ENCODE measurements around the gene MEGF11. TPM values are rescaled to one million over a fixed set of nuclear protein-coding genes. Genes with fewer than 3 reads are reported as not detected.

MEGF11 gene
- total RNA-seq, 2 experiments from 2014 or later, result 3.3 to 6.8 TPM

DNA sequence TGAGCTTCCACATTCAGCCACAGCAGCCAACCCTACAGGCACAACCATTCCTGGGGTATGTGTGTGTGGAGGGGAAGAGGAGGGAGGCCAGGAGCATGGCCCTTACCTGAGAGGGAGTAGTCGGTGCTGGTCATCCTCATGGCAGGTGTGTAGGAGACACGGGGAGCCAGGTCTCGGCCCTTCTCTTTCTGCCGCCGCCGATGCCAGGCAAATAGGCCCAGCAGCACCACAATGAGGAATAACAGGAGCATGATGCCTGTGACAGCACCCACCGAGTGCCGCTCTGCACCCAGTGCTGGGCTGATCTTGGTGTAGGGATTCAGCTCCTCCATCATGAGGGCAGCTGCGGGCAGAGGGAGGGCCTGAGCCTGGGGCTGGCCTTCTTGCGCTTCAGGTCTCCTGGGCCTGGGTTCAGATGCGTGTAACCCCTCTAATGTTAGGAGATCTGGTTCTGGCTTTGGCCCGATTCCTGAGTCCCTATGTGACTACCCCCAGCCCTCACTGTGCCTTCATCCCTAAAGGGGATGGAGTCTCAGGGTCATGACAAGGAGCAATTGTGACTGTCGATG lies 339.8 kb downstream of the MEGF11 start:
- Histone ChIP-seq H3K27ac (ENCODE audit: low read depth, low read length, poor library complexity, severe bottlenecking) (no peak overlapping the region), H3K9me2 (ENCODE audit: insufficient read depth, low read length) (no peaks in the 10 kb centered on the region), H4K20me1 (ENCODE audit: insufficient read depth, low read length) (no peaks in the 10 kb centered on the region), H3K9me3 (ENCODE audit: low read length) (no peaks in the 10 kb centered on the region), H3K4me2 (ENCODE audit: low read length) (no peak overlapping the region), H3K79me2 (ENCODE audit: insufficient read depth, low read depth, low read length) (no peaks in the 10 kb centered on the region), H3K4me3 (ENCODE audit: low read depth, low read length, poor library complexity, severe bottlenecking) (no peak overlapping the region), H3K36me3 (ENCODE audit: insufficient read depth, low read length) (0 out of 2 replicates have a peak, but pooled peaks cover 3% of the 10 kb centered on the region), H3K4me1 (ENCODE audit: insufficient read depth, low read length, poor library complexity, severe bottlenecking) (peaks cover 30% of the 10 kb centered on the region), H2AFZ (ENCODE audit: low read length) (no peak overlapping the region)
- no peak for TF ChIP-seq EZH2phosphoT487 (IDR thresholded peaks at IDR 0.05; ENCODE audit: borderline replicate concordance, low read depth, low read length)
- TF ChIP-seq, protein P1, sequence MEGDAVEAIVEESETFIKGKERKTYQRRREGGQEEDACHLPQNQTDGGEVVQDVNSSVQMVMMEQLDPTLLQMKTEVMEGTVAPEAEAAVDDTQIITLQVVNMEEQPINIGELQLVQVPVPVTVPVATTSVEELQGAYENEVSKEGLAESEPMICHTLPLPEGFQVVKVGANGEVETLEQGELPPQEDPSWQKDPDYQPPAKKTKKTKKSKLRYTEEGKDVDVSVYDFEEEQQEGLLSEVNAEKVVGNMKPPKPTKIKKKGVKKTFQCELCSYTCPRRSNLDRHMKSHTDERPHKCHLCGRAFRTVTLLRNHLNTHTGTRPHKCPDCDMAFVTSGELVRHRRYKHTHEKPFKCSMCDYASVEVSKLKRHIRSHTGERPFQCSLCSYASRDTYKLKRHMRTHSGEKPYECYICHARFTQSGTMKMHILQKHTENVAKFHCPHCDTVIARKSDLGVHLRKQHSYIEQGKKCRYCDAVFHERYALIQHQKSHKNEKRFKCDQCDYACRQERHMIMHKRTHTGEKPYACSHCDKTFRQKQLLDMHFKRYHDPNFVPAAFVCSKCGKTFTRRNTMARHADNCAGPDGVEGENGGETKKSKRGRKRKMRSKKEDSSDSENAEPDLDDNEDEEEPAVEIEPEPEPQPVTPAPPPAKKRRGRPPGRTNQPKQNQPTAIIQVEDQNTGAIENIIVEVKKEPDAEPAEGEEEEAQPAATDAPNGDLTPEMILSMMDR (conservative IDR thresholded peaks at IDR 0.05; ENCODE audit: low read length), result no peak
- BruUV-seq (replicated peaks), result no TSS peak
- POLR2A ChIA-PET, result interaction anchor here (1.0 kb wide), 1 partner anchor 9 kb away, joined by 3 read pairs; no protein-coding TSS in a partner anchor
- DNase-seq (ENCODE audit: low spot score), result no peak
- CTCF ChIA-PET (ENCODE audit: unreplicated experiment), result no interaction called here
- intact Hi-C loops (cut with micrococcal nuclease; ENCODE audit: unreplicated experiment), result no loop called here

DNA sequence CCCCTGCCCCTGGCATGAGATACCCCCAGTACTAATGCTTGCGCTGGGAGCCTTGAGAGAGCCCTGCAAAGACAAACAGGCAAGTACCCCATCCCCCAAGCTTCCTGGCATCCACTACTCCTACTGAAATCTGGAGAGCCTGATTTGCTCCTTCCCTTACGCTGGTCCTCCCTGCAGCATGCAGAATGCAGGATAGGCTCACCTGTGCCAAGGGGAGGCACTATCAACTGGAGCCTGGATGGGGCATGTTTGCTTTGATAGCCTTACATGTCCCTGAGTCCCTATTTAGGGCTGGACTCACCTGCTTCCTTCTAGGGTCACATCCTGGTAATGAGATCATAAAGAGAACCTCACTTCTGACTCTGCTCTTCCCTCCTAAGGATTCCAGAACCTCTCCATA lies 341.3 kb downstream of the MEGF11 start:
- H4K20me1 ChIP-seq (ENCODE audit: insufficient read depth, low read length), result no peaks in the 10 kb centered on the region
- H3K4me2 ChIP-seq (ENCODE audit: low read length), result no peak overlapping the region
- no peak for DNase-seq (ENCODE audit: low spot score)
- peaks cover 28% of the 10 kb centered on the region for H3K4me1 ChIP-seq (ENCODE audit: insufficient read depth, low read length, poor library complexity, severe bottlenecking)
- ChIA-PET POLR2A (no interaction called here), CTCF (ENCODE audit: unreplicated experiment) (interaction anchor here (0.5 to 1.1 kb wide), 2 partner anchors 36 to 313 kb away, joined by 3 read pairs; no protein-coding TSS in a partner anchor)
- H3K4me3 ChIP-seq (ENCODE audit: low read depth, low read length, poor library complexity, severe bottlenecking), result no peak overlapping the region
- no peaks in the 10 kb centered on the region for H3K9me3 ChIP-seq (ENCODE audit: low read length)
- H3K36me3 ChIP-seq (ENCODE audit: insufficient read depth, low read length), result peaks cover 3% of the 10 kb centered on the region; the same call in 1 of the 2 replicates
- BruUV-seq (replicated peaks), result no TSS peak
- H3K9me2 ChIP-seq (ENCODE audit: insufficient read depth, low read length), result no peaks in the 10 kb centered on the region
- no peak overlapping the region for H2AFZ ChIP-seq (ENCODE audit: low read length)
- no peak overlapping the region for H3K27ac ChIP-seq (ENCODE audit: low read depth, low read length, poor library complexity, severe bottlenecking)
- intact Hi-C loops (cut with micrococcal nuclease; ENCODE audit: unreplicated experiment), result no loop called here
- no peaks in the 10 kb centered on the region for H3K79me2 ChIP-seq (ENCODE audit: insufficient read depth, low read depth, low read length)
- TF ChIP-seq EZH2phosphoT487 (IDR thresholded peaks at IDR 0.05; ENCODE audit: borderline replicate concordance, low read depth, low read length), result no peak
- TF ChIP-seq, protein P1 (conservative IDR thresholded peaks at IDR 0.05; ENCODE audit: low read length), result no peak

DNA sequence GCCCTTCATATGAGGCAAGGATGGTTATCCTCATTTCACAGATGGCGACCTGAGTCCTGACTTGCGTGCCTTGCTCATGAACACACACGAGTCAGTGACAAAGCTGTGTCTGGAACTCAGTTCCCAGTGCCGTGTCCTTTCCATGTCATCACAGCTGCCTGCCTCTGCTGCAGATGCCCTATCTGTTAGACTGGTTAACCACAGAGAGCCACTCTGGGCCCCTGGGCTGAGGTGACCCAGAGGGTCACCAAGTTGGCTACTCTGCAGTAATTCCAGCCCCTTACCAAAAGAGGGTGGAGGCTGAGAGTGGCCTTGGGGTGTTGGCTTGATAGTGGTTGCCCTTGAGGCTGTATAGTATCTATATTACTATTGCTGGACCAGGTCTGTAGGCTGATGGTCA lies 343.2 kb downstream of the MEGF11 start:
- intact Hi-C loops (cut with micrococcal nuclease; ENCODE audit: unreplicated experiment), result no loop called here
- Histone ChIP-seq H3K27ac (ENCODE audit: low read depth, low read length, poor library complexity, severe bottlenecking) (no peak overlapping the region), H2AFZ (ENCODE audit: low read length) (no peak overlapping the region), H3K9me3 (ENCODE audit: low read length) (no peaks in the 10 kb centered on the region), H3K79me2 (ENCODE audit: insufficient read depth, low read depth, low read length) (no peaks in the 10 kb centered on the region), H3K36me3 (ENCODE audit: insufficient read depth, low read length) (peaks cover 3% of the 10 kb centered on the region), H4K20me1 (ENCODE audit: insufficient read depth, low read length) (no peaks in the 10 kb centered on the region), H3K4me1 (ENCODE audit: insufficient read depth, low read length, poor library complexity, severe bottlenecking) (peaks cover 9% of the 10 kb centered on the region), H3K4me2 (ENCODE audit: low read length) (no peak overlapping the region), H3K9me2 (ENCODE audit: insufficient read depth, low read length) (no peaks in the 10 kb centered on the region), H3K4me3 (ENCODE audit: low read depth, low read length, poor library complexity, severe bottlenecking) (no peak overlapping the region)
- BruUV-seq (replicated peaks), result no TSS peak
- DNase-seq (ENCODE audit: low spot score), result no peak
- CTCF ChIA-PET (ENCODE audit: unreplicated experiment), result no interaction called here
- POLR2A ChIA-PET, result interaction anchor here (0.7 kb wide), 1 partner anchor 38 kb away, joined by 3 read pairs; no protein-coding TSS in a partner anchor
- TF ChIP-seq, protein P1 (conservative IDR thresholded peaks at IDR 0.05; ENCODE audit: low read length), result no peak
- no peak for TF ChIP-seq EZH2phosphoT487 (IDR thresholded peaks at IDR 0.05; ENCODE audit: borderline replicate concordance, low read depth, low read length)
